Retina (tissue), 1 donor: ENCODE data around the gene MALSU1.

Experiments used
- DNase-seq: peaks from one replicate; pipeline ENCODE4 v3.0.0-alpha.2; 2016

The MALSU1 gene

DNA sequence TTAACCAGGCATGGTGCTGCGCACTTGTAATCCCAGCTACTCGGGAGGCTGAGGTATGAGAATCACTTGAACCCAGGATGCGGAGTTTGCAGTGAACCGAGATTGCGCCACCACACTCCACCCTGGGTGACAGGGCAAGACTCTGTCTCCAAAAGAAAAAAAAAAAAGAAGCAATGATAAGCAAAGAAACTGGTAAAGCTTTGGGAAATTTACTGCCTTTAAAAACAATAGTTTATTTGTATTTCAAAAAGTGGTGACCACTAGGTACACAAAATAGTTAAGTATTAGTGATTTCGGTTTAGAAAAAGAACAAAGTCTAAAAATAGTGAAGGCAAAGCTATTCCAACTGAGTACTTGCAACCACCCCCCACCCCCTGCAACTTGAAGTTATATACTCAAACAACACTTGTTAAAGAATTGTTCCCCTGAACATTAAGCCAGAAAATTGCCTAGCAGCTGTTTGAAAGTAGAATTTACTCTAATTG, 37.7 kb downstream of the MALSU1 start:
- no peak for DNase-seq

- no peak for DNase-seq
These were observed 38.2 kb downstream of the MALSU1 start for GRCh38 chr7:23337374-23337773.

DNA sequence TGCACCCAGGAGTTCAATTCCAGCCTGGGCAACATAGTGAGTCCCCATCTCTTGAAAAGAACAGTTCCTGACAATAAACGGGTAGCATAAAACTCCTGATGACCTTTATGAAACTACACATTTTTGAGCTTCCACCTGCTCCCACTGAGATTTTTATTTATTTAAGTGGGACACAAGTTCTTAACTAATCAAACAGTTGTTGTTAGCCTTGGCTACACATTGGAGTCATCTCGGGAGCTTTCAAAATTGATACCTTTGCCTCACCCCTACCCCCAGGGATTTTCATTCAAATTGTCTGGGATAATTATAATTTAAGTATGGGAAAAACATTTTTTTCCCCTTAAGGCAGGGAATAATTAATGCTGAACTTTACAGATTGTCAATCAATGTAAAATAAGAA, 39.3 kb downstream of the MALSU1 start:
- DNase-seq, result no peak

GRCh38 chr7:23338863-23339262, 39.7 kb downstream of the MALSU1 start:
- no peak for DNase-seq

- DNase-seq, result no peak
These were observed 42.9 kb downstream of the MALSU1 start for GRCh38 chr7:23341846-23342598.

- no peak for DNase-seq
These were observed 44.0 kb downstream of the MALSU1 start for GRCh38 chr7:23343102-23343501.

- DNase-seq, result no peak
These were observed 44.8 kb downstream of the MALSU1 start for GRCh38 chr7:23343806-23344475.

DNA sequence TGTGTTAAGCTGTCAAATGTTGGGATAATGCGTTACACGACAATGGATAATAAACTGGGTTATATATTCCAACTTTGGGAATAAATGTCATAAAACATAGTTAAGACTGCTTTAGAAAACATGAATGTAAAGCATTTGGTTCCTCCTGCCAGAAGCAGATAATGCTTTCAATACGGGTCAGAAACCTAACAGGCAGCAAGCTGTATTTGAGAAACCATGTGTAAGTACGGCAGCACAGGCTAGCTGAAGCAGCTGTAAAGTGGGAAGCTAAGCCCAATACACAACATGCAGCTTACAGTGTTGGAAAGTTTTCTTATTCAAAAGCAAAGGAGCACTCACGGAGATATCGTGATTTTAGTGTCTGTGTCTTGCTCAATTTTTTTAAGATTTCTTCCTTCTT, 46.5 kb downstream of the MALSU1 start:
- no peak for DNase-seq

DNA sequence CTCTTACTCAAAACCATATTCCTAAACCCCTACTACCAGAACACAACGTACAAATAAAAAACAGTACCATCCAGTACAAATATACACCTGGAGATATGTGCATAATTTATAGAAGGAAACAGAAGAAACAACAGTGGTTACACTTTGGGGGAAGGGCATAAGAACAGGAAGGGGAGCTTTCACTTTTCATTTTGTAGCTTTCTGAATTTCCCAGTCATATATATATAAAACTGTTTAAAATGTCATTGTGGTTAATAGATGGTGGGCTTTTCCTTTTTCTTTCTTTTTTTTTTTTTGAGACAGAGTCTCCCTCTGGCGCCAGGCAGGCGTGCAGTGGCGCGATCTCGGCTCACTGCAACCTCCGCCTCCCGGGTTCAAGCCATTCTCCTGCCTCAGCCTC, 47.2 kb downstream of the MALSU1 start:
- no peak for DNase-seq

- DNase-seq, result no peak
These were observed 48.0 kb downstream of the MALSU1 start for GRCh38 chr7:23347033-23347681.

- no peak for DNase-seq
These were observed 48.6 kb downstream of the MALSU1 start for GRCh38 chr7:23347682-23348180.

- DNase-seq, result no peak
These were observed 50.5 kb downstream of the MALSU1 start for GRCh38 chr7:23349484-23350157.

- no peak for DNase-seq
These were observed 51.3 kb downstream of the MALSU1 start for GRCh38 chr7:23350466-23350865.

GRCh38 chr7:23353172-23353571, 54.0 kb downstream of the MALSU1 start:
- DNase-seq, result peak; percentile 74

GRCh38 chr7:23356168-23356567, 57.0 kb downstream of the MALSU1 start:
- no peak for DNase-seq

GRCh38 chr7:23356726-23357125, 57.6 kb downstream of the MALSU1 start:
- no peak for DNase-seq

- peak; percentile 20 for DNase-seq
These were observed 58.3 kb downstream of the MALSU1 start for GRCh38 chr7:23357190-23358093.

GRCh38 chr7:23358152-23358674, 59.1 kb downstream of the MALSU1 start:
- no peak for DNase-seq
